SKM-1 treated with dmso at 0.1 percent for 144 hours (cell line): ENCODE results near the gene CACYBP.
A peak's percentile ranks its signal among the peaks of the same experiment; 100 is the strongest.
"Not testable (repeated sequence)": the region's sequence is repeated elsewhere in the genome, so short reads cannot be mapped to it uniquely, and the experiment has no call there.

ENCODE experiments used
- DNase-seq: peaks from one replicate; lab custom pipeline; 2025; ENCODE audit not compliant: unreplicated experiment; lab: John Stamatoyannopoulos, UW

CACYBP gene

GRCh38 chr1:175005085-175005783, 5.5 kb downstream of the CACYBP start:
- DNase-seq, result no peak

DNA sequence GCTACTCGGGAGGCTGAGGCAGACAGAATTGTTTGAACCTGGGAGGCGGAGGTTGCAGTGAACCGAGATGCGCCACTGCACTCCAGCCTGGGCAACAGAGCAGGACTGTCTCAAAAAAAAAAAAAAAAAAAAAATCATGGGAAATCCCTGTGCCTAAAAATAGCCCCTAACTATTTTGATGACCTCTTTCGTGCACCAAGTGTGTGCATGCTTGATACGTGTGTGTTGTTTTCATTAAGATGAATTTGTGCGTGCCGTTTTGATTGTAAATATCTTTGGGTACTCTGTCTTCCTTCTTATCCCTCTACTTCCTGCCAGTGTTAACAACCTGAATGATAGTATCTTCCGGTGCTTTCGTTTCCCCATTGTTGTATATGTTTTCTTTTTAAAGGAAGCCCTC, 9.8 kb downstream of the CACYBP start:
- DNase-seq, result no peak

DNA sequence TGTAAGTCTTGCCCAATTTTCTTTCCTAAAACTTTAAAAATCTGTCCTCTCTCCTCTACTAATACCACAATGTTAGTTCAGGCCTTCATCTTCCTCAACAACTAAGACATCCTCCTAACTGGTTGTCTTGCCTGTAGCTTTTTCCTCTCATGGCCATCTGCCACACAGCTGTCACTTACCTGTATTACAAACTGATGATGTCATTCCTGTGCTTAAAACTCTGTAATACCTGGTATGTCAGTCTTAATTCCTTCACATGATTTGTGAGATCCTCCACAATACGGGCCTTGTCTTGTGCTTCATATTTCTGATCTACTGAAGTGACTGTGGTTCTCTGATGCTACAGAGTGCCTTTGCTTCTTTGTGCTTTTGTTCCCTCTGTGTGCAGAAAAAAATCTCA, 13.7 kb downstream of the CACYBP start:
- no peak for DNase-seq

DNA sequence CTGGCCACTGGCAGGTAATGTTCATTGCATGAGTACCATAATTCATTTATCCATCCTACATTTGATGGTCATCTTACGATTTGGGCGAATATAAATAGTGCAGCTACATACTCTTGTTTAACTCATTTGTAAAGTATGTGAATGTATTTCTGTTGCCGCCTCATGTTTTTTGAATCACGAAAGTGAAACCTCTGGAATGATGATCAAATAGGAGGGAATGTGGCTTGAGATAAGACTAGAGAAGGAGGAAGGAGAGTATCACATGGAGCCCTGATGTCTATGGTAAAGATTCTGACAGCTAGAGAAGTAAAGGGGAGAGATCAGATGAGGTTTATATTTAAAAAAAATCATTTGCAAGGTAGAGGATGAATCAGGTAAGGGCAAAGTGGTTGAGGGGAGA, 15.5 kb downstream of the CACYBP start:
- no peak for DNase-seq

GRCh38 chr1:175019524-175019923, 19.8 kb downstream of the CACYBP start:
- DNase-seq, result no peak

GRCh38 chr1:175023043-175023921, 23.5 kb downstream of the CACYBP start, which contains the start of gene MRPS14:
MRPS14 (minus strand) TSS chr1:175023425; CDS start chr1:175023408, 17 bp downstream.
- peak; percentile 99 for DNase-seq

- DNase-seq, result not testable (repeated sequence)
Measured at GRCh38 chr1:175023922-175024242, 24.1 kb downstream of the CACYBP start.

DNA sequence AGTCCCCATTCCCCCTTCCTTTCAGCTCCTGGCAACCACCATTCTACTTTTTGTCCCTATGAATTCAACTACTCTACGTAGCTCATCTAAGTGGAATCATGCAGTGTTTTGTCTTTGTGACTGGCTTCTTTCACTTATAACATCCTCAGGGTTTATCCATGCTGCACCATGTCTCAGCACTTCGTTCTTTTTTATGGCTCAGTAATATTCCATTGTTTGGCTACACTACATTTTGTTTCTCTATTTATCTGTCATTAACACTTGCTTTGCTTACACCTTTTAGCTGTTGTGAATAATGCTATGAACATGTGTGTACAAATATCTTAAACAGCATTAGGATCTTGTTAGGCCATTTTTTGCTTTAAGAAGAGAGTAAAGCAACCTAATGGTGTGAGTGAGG, 25.0 kb downstream of the CACYBP start:
- no peak for DNase-seq

GRCh38 chr1:175033953-175034352, 34.2 kb downstream of the CACYBP start:
- DNase-seq, result no peak

DNA sequence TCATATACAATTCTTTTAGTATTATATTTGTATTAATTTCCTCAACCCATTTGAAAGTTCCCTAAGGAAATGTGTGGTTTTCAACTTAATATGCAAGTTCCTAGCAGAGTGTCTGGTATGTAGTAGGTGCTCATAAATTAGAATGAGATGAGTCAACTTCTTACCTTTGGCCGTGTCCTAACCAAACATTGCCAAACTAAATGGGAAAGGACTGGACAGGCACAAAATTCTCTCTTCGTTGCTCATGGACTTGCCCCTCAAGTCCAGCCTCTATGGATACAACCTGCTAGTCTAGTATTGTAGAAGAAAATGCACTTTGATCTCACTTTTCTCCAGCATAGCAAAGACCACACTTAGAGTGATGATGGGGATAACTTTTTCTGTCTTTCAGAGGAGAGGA, 35.0 kb downstream of the CACYBP start:
- no peak for DNase-seq

DNA sequence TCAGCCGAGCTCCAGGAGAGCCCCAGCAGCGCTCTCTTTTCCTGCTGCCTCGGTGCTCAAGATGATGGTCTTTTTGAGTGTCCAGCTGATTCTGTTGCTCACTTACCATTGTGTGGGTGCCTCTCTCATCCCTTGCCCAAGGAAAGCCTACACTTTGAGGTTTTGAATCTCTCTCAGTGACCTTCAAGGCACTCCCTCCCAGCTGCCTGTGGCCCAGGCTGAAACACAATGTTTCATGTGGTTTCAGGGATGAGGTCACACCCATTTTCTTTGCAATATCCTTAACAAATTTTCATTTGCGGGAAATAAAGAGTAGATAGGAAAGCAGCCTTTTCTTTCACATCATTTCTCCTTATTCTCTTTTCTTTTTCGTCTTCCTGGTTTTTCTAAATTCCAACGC, 36.1 kb downstream of the CACYBP start:
- no peak for DNase-seq

- DNase-seq, result no peak
Measured at GRCh38 chr1:175036476-175036875, 36.7 kb downstream of the CACYBP start.

DNA sequence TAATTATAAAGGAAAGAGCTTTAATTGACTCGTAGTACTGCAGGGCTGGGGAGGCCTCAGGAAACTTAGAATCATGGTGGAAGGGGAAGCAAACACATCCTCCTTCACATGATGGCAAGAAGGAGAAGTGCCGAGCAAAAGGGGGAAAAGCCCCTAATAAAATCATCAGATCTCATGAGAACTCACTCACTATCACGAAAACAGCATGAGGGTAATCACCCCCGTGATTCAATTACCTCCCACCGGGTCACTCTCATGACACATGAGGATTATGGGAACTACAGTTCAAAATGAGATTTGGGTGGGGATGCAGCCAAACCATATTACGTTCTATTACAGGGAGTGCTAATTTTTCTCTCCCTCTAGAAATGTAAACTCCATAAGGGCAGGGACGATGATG, 37.7 kb downstream of the CACYBP start:
- no peak for DNase-seq

DNA sequence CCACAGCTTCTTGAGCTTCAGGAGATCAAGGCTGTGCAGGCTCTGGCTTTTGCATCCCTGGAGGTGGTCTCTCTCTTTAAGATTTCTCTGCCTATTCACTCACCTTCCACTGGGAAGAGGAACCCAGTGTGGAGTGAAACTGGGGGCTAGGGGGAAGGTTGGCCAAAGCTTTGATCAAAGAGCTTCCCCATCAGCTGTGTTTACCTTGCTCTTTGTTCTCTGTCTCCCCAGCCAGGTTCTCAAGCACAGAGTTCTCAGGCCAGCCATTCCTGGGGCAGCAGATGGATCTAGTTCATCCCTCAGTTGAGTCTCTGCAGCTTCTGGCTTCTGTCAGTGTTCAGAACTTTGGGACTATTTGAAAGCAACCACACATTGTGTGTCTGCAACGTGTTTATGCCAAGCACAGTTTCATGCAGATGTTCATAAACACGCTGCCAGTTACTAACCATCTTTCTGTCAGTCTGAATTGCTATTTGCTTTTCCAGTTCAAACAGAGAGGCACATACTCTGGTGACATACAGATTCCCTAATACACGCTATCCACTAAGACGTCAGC, 40.7 kb downstream of the CACYBP start:
- DNase-seq, result no peak

GRCh38 chr1:175042650-175043049, 42.9 kb downstream of the CACYBP start:
- DNase-seq, result no peak

DNA sequence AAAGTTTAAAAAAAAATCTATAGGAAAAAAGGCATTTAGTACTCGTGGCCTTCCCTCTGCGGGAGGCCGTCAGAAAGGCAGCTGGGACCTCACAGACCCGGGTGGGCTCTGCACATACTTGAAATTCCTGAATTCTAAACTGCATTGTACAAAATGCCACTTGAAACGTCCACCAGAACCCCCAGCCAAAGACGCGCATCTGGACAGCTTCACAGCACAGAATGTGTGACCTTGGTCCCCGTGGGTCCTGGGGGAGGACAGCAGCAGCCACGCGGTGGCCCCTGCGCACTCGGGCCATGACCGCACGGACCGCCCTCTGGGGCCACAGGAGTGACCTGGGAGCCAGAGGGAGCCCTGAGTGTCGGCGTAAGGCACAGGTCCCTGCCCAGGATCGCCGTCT, 44.1 kb downstream of the CACYBP start:
- no peak for DNase-seq

DNA sequence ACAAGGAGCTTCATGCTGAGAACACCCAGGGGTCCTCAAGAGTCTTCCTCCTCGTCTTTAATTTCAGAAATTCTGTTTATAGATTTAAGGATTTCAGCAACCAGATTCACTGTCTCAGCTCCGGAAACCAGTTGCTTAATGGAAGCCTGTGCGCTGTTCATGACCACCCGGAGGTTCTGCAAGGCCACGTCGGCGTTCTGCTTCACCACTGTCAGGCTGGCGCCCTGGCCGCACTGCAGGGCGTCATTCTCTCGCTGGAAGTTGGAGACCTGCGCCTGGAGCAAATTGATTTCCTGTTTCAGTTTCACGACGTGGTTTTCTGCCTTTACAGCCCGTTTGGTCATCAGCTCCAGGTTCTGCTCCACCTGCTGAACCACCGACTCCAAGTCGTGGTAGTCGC, 44.8 kb downstream of the CACYBP start:
- not testable (repeated sequence) for DNase-seq

GRCh38 chr1:175045097-175045496, 45.4 kb downstream of the CACYBP start:
- no peak for DNase-seq

- no peak for DNase-seq
Measured at GRCh38 chr1:175045519-175045918, 45.8 kb downstream of the CACYBP start.

- no peak for DNase-seq
Measured at GRCh38 chr1:175050992-175051391, 51.2 kb downstream of the CACYBP start.

DNA sequence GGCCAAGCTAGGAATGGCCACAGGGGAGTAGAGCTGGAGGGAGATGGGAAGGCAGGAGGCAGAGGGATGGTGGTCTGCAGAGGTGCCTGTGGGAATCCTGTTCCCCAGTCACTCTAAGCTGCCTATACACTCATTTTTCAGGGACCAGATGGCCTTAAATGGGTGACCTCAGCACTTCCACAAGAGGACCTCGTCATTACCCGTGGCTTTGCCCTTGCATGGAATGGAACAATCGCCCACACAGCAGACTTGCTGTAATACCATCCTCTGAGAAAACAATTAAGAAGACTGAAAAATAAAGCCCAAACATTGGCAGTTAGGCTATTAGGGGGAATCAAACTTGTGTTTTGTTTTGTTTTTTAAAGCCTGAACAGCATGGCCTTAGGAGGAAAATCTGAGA, 55.0 kb downstream of the CACYBP start:
- no peak for DNase-seq
